ENCODE results near the gene SPATA12.

SPATA12 gene

GRCh38 chr3:57029924-57030323, 30.5 kb upstream of the SPATA12 start:
- Histone ChIP-seq H3K36me3 (ENCODE audit: control insufficient read depth, insufficient read depth, low read length) (no peaks in the 10 kb centered on the region), H3K9me3 (ENCODE audit: control insufficient read depth, insufficient read depth, low read length) (no peaks in the 10 kb centered on the region), H3K4me3 (ENCODE audit: low read depth, low read length) (no peak overlapping the region), H3K9ac (ENCODE audit: low read depth, low read length) (no peak overlapping the region), H3K4me1 (ENCODE audit: control insufficient read depth, insufficient read depth, low read length) (no peaks in the 10 kb centered on the region), H3K27ac (ENCODE audit: low read depth, low read length) (no peak overlapping the region), H3K27me3 (ENCODE audit: control insufficient read depth, insufficient read depth, low read length) (no peaks in the 10 kb centered on the region)

GRCh38 chr3:57030721-57031120, 29.7 kb upstream of the SPATA12 start:
- no peak overlapping the region for H3K9ac ChIP-seq (ENCODE audit: low read depth, low read length)
- H3K27me3 ChIP-seq (ENCODE audit: control insufficient read depth, insufficient read depth, low read length), result no peaks in the 10 kb centered on the region
- no peak overlapping the region for H3K4me3 ChIP-seq (ENCODE audit: low read depth, low read length)
- H3K9me3 ChIP-seq (ENCODE audit: control insufficient read depth, insufficient read depth, low read length), result no peaks in the 10 kb centered on the region
- no peaks in the 10 kb centered on the region for H3K36me3 ChIP-seq (ENCODE audit: control insufficient read depth, insufficient read depth, low read length)
- no peak overlapping the region for H3K27ac ChIP-seq (ENCODE audit: low read depth, low read length)
- no peaks in the 10 kb centered on the region for H3K4me1 ChIP-seq (ENCODE audit: control insufficient read depth, insufficient read depth, low read length)

GRCh38 chr3:57031631-57032541, 28.6 kb upstream of the SPATA12 start:
- no peaks in the 10 kb centered on the region for H3K4me1 ChIP-seq (ENCODE audit: control insufficient read depth, insufficient read depth, low read length)
- no peaks in the 10 kb centered on the region for H3K27me3 ChIP-seq (ENCODE audit: control insufficient read depth, insufficient read depth, low read length)
- H3K36me3 ChIP-seq (ENCODE audit: control insufficient read depth, insufficient read depth, low read length), result no peaks in the 10 kb centered on the region
- H3K27ac ChIP-seq (ENCODE audit: low read depth, low read length), result no peak overlapping the region
- H3K9ac ChIP-seq (ENCODE audit: low read depth, low read length), result no peak overlapping the region
- no peak overlapping the region for H3K4me3 ChIP-seq (ENCODE audit: low read depth, low read length)
- no peaks in the 10 kb centered on the region for H3K9me3 ChIP-seq (ENCODE audit: control insufficient read depth, insufficient read depth, low read length)

- Histone ChIP-seq H3K9ac (ENCODE audit: low read depth, low read length) (no peak overlapping the region), H3K9me3 (ENCODE audit: control insufficient read depth, insufficient read depth, low read length) (no peaks in the 10 kb centered on the region), H3K4me3 (ENCODE audit: low read depth, low read length) (no peak overlapping the region), H3K27ac (ENCODE audit: low read depth, low read length) (no peak overlapping the region), H3K4me1 (ENCODE audit: control insufficient read depth, insufficient read depth, low read length) (no peaks in the 10 kb centered on the region), H3K36me3 (ENCODE audit: control insufficient read depth, insufficient read depth, low read length) (no peaks in the 10 kb centered on the region), H3K27me3 (ENCODE audit: control insufficient read depth, insufficient read depth, low read length) (no peaks in the 10 kb centered on the region)
Measured at GRCh38 chr3:57036952-57037351, 23.5 kb upstream of the SPATA12 start.

- H3K4me1 ChIP-seq (ENCODE audit: control insufficient read depth, insufficient read depth, low read length), result no peaks in the 10 kb centered on the region
- no peak overlapping the region for H3K4me3 ChIP-seq (ENCODE audit: low read depth, low read length)
- H3K36me3 ChIP-seq (ENCODE audit: control insufficient read depth, insufficient read depth, low read length), result no peaks in the 10 kb centered on the region
- H3K27me3 ChIP-seq (ENCODE audit: control insufficient read depth, insufficient read depth, low read length), result no peaks in the 10 kb centered on the region
- no peak overlapping the region for H3K27ac ChIP-seq (ENCODE audit: low read depth, low read length)
- no peaks in the 10 kb centered on the region for H3K9me3 ChIP-seq (ENCODE audit: control insufficient read depth, insufficient read depth, low read length)
- H3K9ac ChIP-seq (ENCODE audit: low read depth, low read length), result no peak overlapping the region
Measured at GRCh38 chr3:57038466-57039164, 21.8 kb upstream of the SPATA12 start.

GRCh38 chr3:57041674-57042073, 18.8 kb upstream of the SPATA12 start:
- Histone ChIP-seq H3K4me3 (ENCODE audit: low read depth, low read length) (no peak overlapping the region), H3K9me3 (ENCODE audit: control insufficient read depth, insufficient read depth, low read length) (no peaks in the 10 kb centered on the region), H3K9ac (ENCODE audit: low read depth, low read length) (no peak overlapping the region), H3K4me1 (ENCODE audit: control insufficient read depth, insufficient read depth, low read length) (no peaks in the 10 kb centered on the region; the same call in 1 of the 2 replicates), H3K27ac (ENCODE audit: low read depth, low read length) (no peak overlapping the region), H3K36me3 (ENCODE audit: control insufficient read depth, insufficient read depth, low read length) (no peaks in the 10 kb centered on the region), H3K27me3 (ENCODE audit: control insufficient read depth, insufficient read depth, low read length) (no peaks in the 10 kb centered on the region)

- Histone ChIP-seq H3K27ac (ENCODE audit: low read depth, low read length) (no peak overlapping the region), H3K36me3 (ENCODE audit: control insufficient read depth, insufficient read depth, low read length) (no peaks in the 10 kb centered on the region)
Measured at GRCh38 chr3:57043518-57043917, 16.9 kb upstream of the SPATA12 start.

GRCh38 chr3:57046101-57046765, 14.2 kb upstream of the SPATA12 start:
- H3K27me3 ChIP-seq (ENCODE audit: control insufficient read depth, insufficient read depth, low read length), result no peaks in the 10 kb centered on the region
- no peak overlapping the region for H3K27ac ChIP-seq (ENCODE audit: low read depth, low read length)
- no peaks in the 10 kb centered on the region for H3K9me3 ChIP-seq (ENCODE audit: control insufficient read depth, insufficient read depth, low read length)
- H3K9ac ChIP-seq (ENCODE audit: low read depth, low read length), result no peak overlapping the region
- no peaks in the 10 kb centered on the region; the same call in 1 of the 2 replicates for H3K4me1 ChIP-seq (ENCODE audit: control insufficient read depth, insufficient read depth, low read length)
- H3K36me3 ChIP-seq (ENCODE audit: control insufficient read depth, insufficient read depth, low read length), result no peaks in the 10 kb centered on the region
- H3K4me3 ChIP-seq (ENCODE audit: low read depth, low read length), result no peak overlapping the region

More at GRCh38 chr3:57043518-57043917, 16.9 kb upstream of the SPATA12 start:
- H3K4me3 ChIP-seq (ENCODE audit: low read depth, low read length), result no peak overlapping the region
- no peaks in the 10 kb centered on the region for H3K27me3 ChIP-seq (ENCODE audit: control insufficient read depth, insufficient read depth, low read length)
- H3K9ac ChIP-seq (ENCODE audit: low read depth, low read length), result no peak overlapping the region
- H3K4me1 ChIP-seq (ENCODE audit: control insufficient read depth, insufficient read depth, low read length), result no peaks in the 10 kb centered on the region; the same call in 1 of the 2 replicates
- H3K9me3 ChIP-seq (ENCODE audit: control insufficient read depth, insufficient read depth, low read length), result no peaks in the 10 kb centered on the region

- Histone ChIP-seq H3K36me3 (ENCODE audit: control insufficient read depth, insufficient read depth, low read length) (no peaks in the 10 kb centered on the region), H3K9me3 (ENCODE audit: control insufficient read depth, insufficient read depth, low read length) (no peaks in the 10 kb centered on the region), H3K4me1 (ENCODE audit: control insufficient read depth, insufficient read depth, low read length) (no peaks in the 10 kb centered on the region; the same call in 1 of the 2 replicates), H3K27me3 (ENCODE audit: control insufficient read depth, insufficient read depth, low read length) (no peaks in the 10 kb centered on the region), H3K9ac (ENCODE audit: low read depth, low read length) (no peak overlapping the region), H3K4me3 (ENCODE audit: low read depth, low read length) (no peak overlapping the region), H3K27ac (ENCODE audit: low read depth, low read length) (no peak overlapping the region)
Measured at GRCh38 chr3:57048052-57048671, 12.3 kb upstream of the SPATA12 start.

- no peak overlapping the region for H3K9ac ChIP-seq (ENCODE audit: low read depth, low read length)
- no peaks in the 10 kb centered on the region for H3K27me3 ChIP-seq (ENCODE audit: control insufficient read depth, insufficient read depth, low read length)
- no peaks in the 10 kb centered on the region for H3K9me3 ChIP-seq (ENCODE audit: control insufficient read depth, insufficient read depth, low read length)
- H3K4me1 ChIP-seq (ENCODE audit: control insufficient read depth, insufficient read depth, low read length), result no peaks in the 10 kb centered on the region; the same call in 1 of the 2 replicates
- no peak overlapping the region for H3K4me3 ChIP-seq (ENCODE audit: low read depth, low read length)
- no peaks in the 10 kb centered on the region for H3K36me3 ChIP-seq (ENCODE audit: control insufficient read depth, insufficient read depth, low read length)
- H3K27ac ChIP-seq (ENCODE audit: low read depth, low read length), result no peak overlapping the region
Measured at GRCh38 chr3:57048728-57049127, 11.7 kb upstream of the SPATA12 start.
